HEK293 (cell line): ENCODE measurements around the gene CSKMT.

ENCODE experiments used
- BCL11A ChIP-seq: fragments of 450-650 bp; formaldehyde crosslinking; IDR thresholded peaks from 2 replicates; pipeline ENCODE4 v1.5.1; 2016; ENCODE audit warnings: low read depth, missing biosample characterization, missing genetic modification characterization
- FEZF1 ChIP-seq: fragments of 450-650 bp; formaldehyde crosslinking; IDR thresholded peaks from 2 replicates; pipeline ENCODE4 v1.5.1; 2016; ENCODE audit warnings: missing biosample characterization, missing genetic modification characterization
- GLI2 ChIP-seq: fragments of 450-650 bp; formaldehyde crosslinking; IDR thresholded peaks from 2 replicates; pipeline ENCODE4; 2017; ENCODE audit warnings: missing biosample characterization, missing genetic modification characterization, low read depth, borderline replicate concordance
- GLIS1 ChIP-seq: fragments of 450-650 bp; formaldehyde crosslinking; IDR thresholded peaks from 2 replicates; pipeline ENCODE4 v1.5.1; 2016; ENCODE audit warnings: missing biosample characterization, missing genetic modification characterization
- HOXD13 ChIP-seq: sonication (generic); formaldehyde crosslinking; IDR thresholded peaks from 2 replicates; pipeline ENCODE4 v1.8.0; 2022; ENCODE audit warnings: missing genetic modification reagents, borderline replicate concordance
- MYNN ChIP-seq: fragments of 450-650 bp; formaldehyde crosslinking; IDR thresholded peaks from 2 replicates; pipeline ENCODE4 v1.5.1; 2016; ENCODE audit warnings: missing biosample characterization, missing genetic modification characterization, borderline replicate concordance
- OSR2 ChIP-seq: fragments of 450-650 bp; formaldehyde crosslinking; IDR thresholded peaks from 2 replicates; pipeline ENCODE4 v1.5.1; 2016; ENCODE audit warnings: missing biosample characterization, missing genetic modification characterization
- REPIN1 ChIP-seq: fragments of 450-650 bp; formaldehyde crosslinking; IDR thresholded peaks from 2 replicates; pipeline ENCODE4 v1.5.1; 2017; ENCODE audit warnings: missing biosample characterization, missing genetic modification characterization, low read depth
- TCF7L2 ChIP-seq: IDR thresholded peaks from 2 replicates; pipeline ENCODE4 v1.6.1; 2011; ENCODE audit warnings: low read depth, mild to moderate bottlenecking, inconsistent platforms, low read length, moderate library complexity, borderline replicate concordance
- ZNF112 ChIP-seq: fragments of 450-650 bp; formaldehyde crosslinking; IDR thresholded peaks from 2 replicates; pipeline ENCODE4 v1.5.0; 2017; ENCODE audit warnings: missing biosample characterization, missing genetic modification characterization
- ZNF155 ChIP-seq: fragments of 450-650 bp; formaldehyde crosslinking; IDR thresholded peaks from 2 replicates; pipeline ENCODE4 v1.5.1; 2016; ENCODE audit warnings: missing biosample characterization, missing genetic modification characterization
- ZNF223 ChIP-seq: fragments of 450-650 bp; formaldehyde crosslinking; IDR thresholded peaks from 2 replicates; pipeline ENCODE4 v1.5.1; 2016; ENCODE audit warnings: missing biosample characterization, missing genetic modification characterization
- ZNF311 ChIP-seq: fragments of 450-650 bp; formaldehyde crosslinking; IDR thresholded peaks from 2 replicates; pipeline ENCODE4 v1.5.1; 2017; ENCODE audit warnings: missing biosample characterization, missing genetic modification characterization, borderline replicate concordance
- ZNF521 ChIP-seq: fragments of 450-650 bp; formaldehyde crosslinking; IDR thresholded peaks from 2 replicates; pipeline ENCODE4 v1.5.1; 2017; ENCODE audit warnings: missing biosample characterization, mild to moderate bottlenecking, missing genetic modification characterization
- ZNF560 ChIP-seq: fragments of 450-650 bp; formaldehyde crosslinking; IDR thresholded peaks from 2 replicates; pipeline ENCODE4 v1.5.1; 2017; ENCODE audit warnings: missing biosample characterization, missing genetic modification characterization, borderline replicate concordance
- ZNF610 ChIP-seq: fragments of 450-650 bp; formaldehyde crosslinking; IDR thresholded peaks from 2 replicates; pipeline ENCODE4 v1.5.1; 2016; ENCODE audit warnings: missing biosample characterization, missing genetic modification characterization, borderline replicate concordance
- ZNF768 ChIP-seq: fragments of 450-650 bp; formaldehyde crosslinking; IDR thresholded peaks from 2 replicates; pipeline ENCODE4 v1.5.1; 2018; ENCODE audit warnings: missing biosample characterization, mild to moderate bottlenecking, missing genetic modification characterization
- ZNF777 ChIP-seq: fragments of 450-650 bp; formaldehyde crosslinking; IDR thresholded peaks from 2 replicates; pipeline ENCODE4 v1.5.1; 2017; ENCODE audit warnings: missing biosample characterization, missing genetic modification characterization, borderline replicate concordance
- TF ChIP-seq, protein P1 (sequence below): fragments of 450-650 bp; formaldehyde crosslinking; IDR thresholded peaks from 2 replicates; pipeline ENCODE4 v1.5.1; 2016; ENCODE audit warnings: missing biosample characterization, missing genetic modification characterization
- TF ChIP-seq, protein P2 (sequence below): fragments of 450-650 bp; formaldehyde crosslinking; IDR thresholded peaks from 2 replicates; pipeline ENCODE4 v1.5.1; 2016; ENCODE audit warnings: missing biosample characterization, missing genetic modification characterization
- TF ChIP-seq, protein P3 (sequence below): fragments of 450-650 bp; formaldehyde crosslinking; IDR thresholded peaks from 2 replicates; pipeline ENCODE4 v1.5.1; 2016; ENCODE audit warnings: missing biosample characterization, missing genetic modification characterization
- TF ChIP-seq, protein P4 (sequence below): fragments of 450-650 bp; formaldehyde crosslinking; IDR thresholded peaks from 2 replicates; pipeline ENCODE4 v1.5.1; 2016; ENCODE audit warnings: missing biosample characterization, missing genetic modification characterization, low read depth
- TF ChIP-seq, protein P5 (sequence below): sonication (generic); formaldehyde crosslinking; IDR thresholded peaks from 2 replicates; pipeline ENCODE4 v1.8.1; 2022; ENCODE audit warnings: mild to moderate bottlenecking, moderate library complexity, missing genetic modification reagents
- TF ChIP-seq, protein P6 (sequence below): fragments of 450-650 bp; formaldehyde crosslinking; IDR thresholded peaks from 2 replicates; pipeline ENCODE4 v1.5.1; 2016; ENCODE audit warnings: missing biosample characterization, missing genetic modification characterization
- TF ChIP-seq, protein P7 (sequence below): fragments of 450-650 bp; formaldehyde crosslinking; IDR thresholded peaks from 2 replicates; pipeline ENCODE4 v1.5.1; 2016; ENCODE audit warnings: missing biosample characterization, missing genetic modification characterization

CSKMT gene

DNA sequence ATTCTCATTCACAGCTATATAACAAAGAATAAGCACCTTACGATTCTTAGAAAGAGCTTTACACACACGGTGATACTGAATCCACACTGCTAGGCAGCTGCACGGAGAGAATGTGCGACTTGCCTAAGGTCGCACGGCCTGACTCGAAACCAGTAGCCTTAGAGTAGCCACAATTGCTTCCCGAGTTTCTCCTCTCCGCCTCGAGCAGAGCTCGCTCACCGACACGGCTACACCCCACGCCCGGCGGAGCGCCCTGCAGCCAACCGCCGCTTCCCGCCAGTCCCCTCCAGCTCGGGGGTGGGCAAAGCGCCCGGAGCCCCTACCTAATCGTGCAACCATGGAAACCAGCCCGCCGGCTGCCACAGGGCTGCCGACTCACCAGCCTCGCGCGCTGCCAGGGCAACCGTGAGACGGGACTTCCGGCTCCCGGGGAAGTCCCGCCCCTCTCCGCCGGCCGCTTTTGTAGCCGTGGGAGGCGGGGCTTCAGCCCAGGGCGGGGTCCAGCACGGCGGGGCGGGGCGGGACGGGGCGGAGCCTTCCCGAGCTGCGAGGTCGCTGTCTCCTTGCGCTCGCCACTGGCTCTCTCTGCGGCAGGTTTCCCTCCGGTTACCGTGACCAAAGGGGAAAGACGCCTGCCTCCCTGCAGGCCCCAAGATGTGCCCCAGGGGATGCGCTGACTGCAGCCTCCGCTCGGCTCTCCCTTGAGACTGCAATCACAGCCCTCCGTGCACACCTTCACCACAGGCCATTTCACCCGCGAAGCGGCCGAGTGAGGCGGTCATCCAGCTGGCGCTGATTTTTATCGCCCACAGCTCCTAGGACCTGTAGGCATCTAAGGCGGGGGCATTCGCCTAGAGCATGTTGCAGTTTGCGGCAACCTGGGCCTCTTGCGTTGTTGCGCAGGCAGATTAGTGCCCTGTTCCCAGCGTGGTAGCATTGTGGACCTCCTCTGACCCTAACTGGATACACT lies 41.1 kb downstream of the CSKMT start (continued):
- TF ChIP-seq ZNF311 (no peak), REPIN1 (tag by site-specific recombination) (no peak), GLI2 (tag by site-specific recombination) (no peak), ZNF223 (tag by site-specific recombination) (no peak), ZNF610 (tag by site-specific recombination) (no peak), ZNF777 (tag by site-specific recombination) (no peak), MYNN (tag by site-specific recombination) (peak; percentile 40; the same call in 1 of the 2 replicates), ZNF112 (tag by site-specific recombination) (no peak), ZNF560 (tag by site-specific recombination) (no peak), BCL11A (tag by site-specific recombination) (no peak), ZNF768 (tag by site-specific recombination) (no peak), OSR2 (tag by site-specific recombination) (peak; percentile 19; the same call in 1 of the 2 replicates), HOXD13 (CRISPR knock-in tag) (0 out of 2 replicates have a peak, but pooled peaks have one; percentile 9), ZNF155 (tag by site-specific recombination) (no peak), GLIS1 (tag by site-specific recombination) (peak; percentile 55), ZNF521 (no peak), TCF7L2 (no peak), FEZF1 (tag by site-specific recombination) (peak; percentile 70)
- TF ChIP-seq, protein P1, sequence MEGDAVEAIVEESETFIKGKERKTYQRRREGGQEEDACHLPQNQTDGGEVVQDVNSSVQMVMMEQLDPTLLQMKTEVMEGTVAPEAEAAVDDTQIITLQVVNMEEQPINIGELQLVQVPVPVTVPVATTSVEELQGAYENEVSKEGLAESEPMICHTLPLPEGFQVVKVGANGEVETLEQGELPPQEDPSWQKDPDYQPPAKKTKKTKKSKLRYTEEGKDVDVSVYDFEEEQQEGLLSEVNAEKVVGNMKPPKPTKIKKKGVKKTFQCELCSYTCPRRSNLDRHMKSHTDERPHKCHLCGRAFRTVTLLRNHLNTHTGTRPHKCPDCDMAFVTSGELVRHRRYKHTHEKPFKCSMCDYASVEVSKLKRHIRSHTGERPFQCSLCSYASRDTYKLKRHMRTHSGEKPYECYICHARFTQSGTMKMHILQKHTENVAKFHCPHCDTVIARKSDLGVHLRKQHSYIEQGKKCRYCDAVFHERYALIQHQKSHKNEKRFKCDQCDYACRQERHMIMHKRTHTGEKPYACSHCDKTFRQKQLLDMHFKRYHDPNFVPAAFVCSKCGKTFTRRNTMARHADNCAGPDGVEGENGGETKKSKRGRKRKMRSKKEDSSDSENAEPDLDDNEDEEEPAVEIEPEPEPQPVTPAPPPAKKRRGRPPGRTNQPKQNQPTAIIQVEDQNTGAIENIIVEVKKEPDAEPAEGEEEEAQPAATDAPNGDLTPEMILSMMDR (tag by site-specific recombination), result no peak
- TF ChIP-seq, protein P2, sequence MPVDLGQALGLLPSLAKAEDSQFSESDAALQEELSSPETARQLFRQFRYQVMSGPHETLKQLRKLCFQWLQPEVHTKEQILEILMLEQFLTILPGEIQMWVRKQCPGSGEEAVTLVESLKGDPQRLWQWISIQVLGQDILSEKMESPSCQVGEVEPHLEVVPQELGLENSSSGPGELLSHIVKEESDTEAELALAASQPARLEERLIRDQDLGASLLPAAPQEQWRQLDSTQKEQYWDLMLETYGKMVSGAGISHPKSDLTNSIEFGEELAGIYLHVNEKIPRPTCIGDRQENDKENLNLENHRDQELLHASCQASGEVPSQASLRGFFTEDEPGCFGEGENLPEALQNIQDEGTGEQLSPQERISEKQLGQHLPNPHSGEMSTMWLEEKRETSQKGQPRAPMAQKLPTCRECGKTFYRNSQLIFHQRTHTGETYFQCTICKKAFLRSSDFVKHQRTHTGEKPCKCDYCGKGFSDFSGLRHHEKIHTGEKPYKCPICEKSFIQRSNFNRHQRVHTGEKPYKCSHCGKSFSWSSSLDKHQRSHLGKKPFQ (tag by site-specific recombination), result 0 out of 2 replicates have a peak, but pooled peaks have one; percentile 47
- TF ChIP-seq, protein P3, sequence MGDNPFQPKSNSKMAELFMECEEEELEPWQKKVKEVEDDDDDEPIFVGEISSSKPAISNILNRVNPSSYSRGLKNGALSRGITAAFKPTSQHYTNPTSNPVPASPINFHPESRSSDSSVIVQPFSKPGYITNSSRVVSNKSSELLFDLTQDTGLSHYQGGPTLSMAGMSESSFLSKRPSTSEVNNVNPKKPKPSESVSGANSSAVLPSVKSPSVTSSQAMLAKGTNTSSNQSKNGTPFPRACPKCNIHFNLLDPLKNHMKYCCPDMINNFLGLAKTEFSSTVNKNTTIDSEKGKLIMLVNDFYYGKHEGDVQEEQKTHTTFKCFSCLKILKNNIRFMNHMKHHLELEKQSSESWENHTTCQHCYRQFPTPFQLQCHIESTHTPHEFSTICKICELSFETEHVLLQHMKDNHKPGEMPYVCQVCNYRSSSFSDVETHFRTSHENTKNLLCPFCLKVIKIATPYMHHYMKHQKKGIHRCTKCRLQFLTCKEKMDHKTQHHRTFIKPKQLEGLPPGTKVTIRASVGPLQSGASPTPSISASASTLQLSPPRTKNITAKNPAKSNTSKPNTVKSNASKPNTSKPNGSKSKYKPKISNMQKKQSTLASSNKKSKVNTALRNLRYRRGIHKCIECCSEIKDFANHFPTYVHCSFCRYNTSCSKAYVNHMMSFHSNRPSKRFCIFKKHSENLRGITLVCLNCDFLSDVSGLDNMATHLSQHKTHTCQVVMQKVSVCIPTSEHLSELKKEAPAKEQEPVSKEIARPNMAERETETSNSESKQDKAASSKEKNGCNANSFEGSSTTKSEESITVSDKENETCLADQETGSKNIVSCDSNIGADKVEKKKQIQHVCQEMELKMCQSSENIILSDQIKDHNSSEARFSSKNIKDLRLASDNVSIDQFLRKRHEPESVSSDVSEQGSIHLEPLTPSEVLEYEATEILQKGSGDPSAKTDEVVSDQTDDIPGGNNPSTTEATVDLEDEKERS (tag by site-specific recombination), result no peak
- TF ChIP-seq, protein P4, sequence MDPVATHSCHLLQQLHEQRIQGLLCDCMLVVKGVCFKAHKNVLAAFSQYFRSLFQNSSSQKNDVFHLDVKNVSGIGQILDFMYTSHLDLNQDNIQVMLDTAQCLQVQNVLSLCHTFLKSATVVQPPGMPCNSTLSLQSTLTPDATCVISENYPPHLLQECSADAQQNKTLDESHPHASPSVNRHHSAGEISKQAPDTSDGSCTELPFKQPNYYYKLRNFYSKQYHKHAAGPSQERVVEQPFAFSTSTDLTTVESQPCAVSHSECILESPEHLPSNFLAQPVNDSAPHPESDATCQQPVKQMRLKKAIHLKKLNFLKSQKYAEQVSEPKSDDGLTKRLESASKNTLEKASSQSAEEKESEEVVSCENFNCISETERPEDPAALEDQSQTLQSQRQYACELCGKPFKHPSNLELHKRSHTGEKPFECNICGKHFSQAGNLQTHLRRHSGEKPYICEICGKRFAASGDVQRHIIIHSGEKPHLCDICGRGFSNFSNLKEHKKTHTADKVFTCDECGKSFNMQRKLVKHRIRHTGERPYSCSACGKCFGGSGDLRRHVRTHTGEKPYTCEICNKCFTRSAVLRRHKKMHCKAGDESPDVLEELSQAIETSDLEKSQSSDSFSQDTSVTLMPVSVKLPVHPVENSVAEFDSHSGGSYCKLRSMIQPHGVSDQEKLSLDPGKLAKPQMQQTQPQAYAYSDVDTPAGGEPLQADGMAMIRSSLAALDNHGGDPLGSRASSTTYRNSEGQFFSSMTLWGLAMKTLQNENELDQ (tag by site-specific recombination), result no peak
- TF ChIP-seq, protein P5, sequence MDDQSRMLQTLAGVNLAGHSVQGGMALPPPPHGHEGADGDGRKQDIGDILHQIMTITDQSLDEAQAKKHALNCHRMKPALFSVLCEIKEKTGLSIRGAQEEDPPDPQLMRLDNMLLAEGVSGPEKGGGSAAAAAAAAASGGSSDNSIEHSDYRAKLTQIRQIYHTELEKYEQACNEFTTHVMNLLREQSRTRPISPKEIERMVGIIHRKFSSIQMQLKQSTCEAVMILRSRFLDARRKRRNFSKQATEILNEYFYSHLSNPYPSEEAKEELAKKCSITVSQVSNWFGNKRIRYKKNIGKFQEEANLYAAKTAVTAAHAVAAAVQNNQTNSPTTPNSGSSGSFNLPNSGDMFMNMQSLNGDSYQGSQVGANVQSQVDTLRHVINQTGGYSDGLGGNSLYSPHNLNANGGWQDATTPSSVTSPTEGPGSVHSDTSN, result peak; percentile 58; the same call in 1 of the 2 replicates
- TF ChIP-seq, protein P6, sequence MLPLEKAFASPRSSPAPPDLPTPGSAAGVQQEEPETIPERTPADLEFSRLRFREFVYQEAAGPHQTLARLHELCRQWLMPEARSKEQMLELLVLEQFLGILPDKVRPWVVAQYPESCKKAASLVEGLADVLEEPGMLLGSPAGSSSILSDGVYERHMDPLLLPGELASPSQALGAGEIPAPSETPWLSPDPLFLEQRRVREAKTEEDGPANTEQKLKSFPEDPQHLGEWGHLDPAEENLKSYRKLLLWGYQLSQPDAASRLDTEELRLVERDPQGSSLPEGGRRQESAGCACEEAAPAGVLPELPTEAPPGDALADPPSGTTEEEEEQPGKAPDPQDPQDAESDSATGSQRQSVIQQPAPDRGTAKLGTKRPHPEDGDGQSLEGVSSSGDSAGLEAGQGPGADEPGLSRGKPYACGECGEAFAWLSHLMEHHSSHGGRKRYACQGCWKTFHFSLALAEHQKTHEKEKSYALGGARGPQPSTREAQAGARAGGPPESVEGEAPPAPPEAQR, result no peak
- TF ChIP-seq, protein P7, sequence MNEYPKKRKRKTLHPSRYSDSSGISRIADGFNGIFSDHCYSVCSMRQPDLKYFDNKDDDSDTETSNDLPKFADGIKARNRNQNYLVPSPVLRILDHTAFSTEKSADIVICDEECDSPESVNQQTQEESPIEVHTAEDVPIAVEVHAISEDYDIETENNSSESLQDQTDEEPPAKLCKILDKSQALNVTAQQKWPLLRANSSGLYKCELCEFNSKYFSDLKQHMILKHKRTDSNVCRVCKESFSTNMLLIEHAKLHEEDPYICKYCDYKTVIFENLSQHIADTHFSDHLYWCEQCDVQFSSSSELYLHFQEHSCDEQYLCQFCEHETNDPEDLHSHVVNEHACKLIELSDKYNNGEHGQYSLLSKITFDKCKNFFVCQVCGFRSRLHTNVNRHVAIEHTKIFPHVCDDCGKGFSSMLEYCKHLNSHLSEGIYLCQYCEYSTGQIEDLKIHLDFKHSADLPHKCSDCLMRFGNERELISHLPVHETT (tag by site-specific recombination), result no peak
